ENCODE results near the gene PEX16. TPM values are rescaled to one million over a fixed set of nuclear protein-coding genes. Genes with fewer than 3 reads are reported as not detected.

The PEX16 gene
- total and polyA plus RNA-seq, 2 of the 13 experiments (the other 11 are each of a cell fraction or from before 2014, with no cell fraction given): 12.5 to 21.8 TPM

DNA sequence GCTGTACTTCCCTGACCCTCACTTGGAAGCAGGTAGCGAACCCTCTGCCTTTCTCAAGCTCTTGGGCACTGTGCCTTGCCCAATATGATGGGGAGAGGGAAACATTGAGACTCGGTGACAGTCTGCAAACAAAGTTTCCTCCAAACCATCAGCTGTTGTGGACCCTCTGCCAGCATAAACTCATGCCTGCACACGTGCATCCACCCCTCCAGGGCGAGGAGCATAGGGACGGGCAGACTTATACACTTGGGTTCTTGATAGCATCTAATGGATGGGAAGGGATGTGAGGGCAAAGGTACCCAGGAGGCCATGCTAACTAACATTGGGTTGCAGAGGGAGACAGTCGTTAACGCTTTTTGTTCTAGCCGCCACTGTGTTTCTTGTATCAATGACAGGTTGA lies 40.5 kb downstream of the PEX16 start (continued):
- TF ChIP-seq, protein P1, sequence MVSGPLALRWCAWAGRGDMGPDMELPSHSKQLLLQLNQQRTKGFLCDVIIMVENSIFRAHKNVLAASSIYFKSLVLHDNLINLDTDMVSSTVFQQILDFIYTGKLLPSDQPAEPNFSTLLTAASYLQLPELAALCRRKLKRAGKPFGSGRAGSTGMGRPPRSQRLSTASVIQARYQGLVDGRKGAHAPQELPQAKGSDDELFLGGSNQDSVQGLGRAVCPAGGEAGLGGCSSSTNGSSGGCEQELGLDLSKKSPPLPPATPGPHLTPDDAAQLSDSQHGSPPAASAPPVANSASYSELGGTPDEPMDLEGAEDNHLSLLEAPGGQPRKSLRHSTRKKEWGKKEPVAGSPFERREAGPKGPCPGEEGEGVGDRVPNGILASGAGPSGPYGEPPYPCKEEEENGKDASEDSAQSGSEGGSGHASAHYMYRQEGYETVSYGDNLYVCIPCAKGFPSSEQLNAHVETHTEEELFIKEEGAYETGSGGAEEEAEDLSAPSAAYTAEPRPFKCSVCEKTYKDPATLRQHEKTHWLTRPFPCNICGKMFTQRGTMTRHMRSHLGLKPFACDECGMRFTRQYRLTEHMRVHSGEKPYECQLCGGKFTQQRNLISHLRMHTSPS (CRISPR knock-in tag; IDR thresholded peaks at IDR 0.05; ENCODE audit: low read depth): no peak
- TF ChIP-seq ZNF235 (CRISPR knock-in tag; IDR thresholded peaks at IDR 0.05; ENCODE audit: borderline replicate concordance): no peak
- no peak for TF ChIP-seq MIER3 (CRISPR knock-in tag; IDR thresholded peaks at IDR 0.05; ENCODE audit: borderline replicate concordance)
- no peak for TF ChIP-seq ZBTB8A (CRISPR knock-in tag; IDR thresholded peaks at IDR 0.05; ENCODE audit: borderline replicate concordance, low read depth)
- TF ChIP-seq MXI1 (IDR thresholded peaks at IDR 0.05; ENCODE audit: borderline replicate concordance, low read depth, low read length): no peak

GRCh38 chr11:45876401-45876800 lies 41.3 kb downstream of the PEX16 start:
- Histone ChIP-seq H3K27ac (ENCODE audit: extremely low read length, insufficient read depth, low read length) (no peak overlapping the region), H4K20me1 (ENCODE audit: insufficient read depth, low read length) (0 out of 2 replicates have a peak, but pooled peaks cover 3% of the 10 kb centered on the region), H3K4me3 (replicated peaks in 1 of 3; ENCODE audit: insufficient read depth in 1 of 3, low read depth in 2 of 3, low read length in 3 of 3) (no peak overlapping the region), H2AFZ (ENCODE audit: low read length) (no peak overlapping the region), H3K9ac (ENCODE audit: insufficient read depth, low read depth, low read length) (no peak overlapping the region), H3K4me1 (ENCODE audit: insufficient read depth, low read length) (no peaks in the 10 kb centered on the region), H3K79me2 (ENCODE audit: insufficient read depth, low read length) (no peaks in the 10 kb centered on the region), H3K27me3 (ENCODE audit: control insufficient read depth in 1 of 2, insufficient read depth in 2 of 2, low read length in 2 of 2) (no peaks in the 10 kb centered on the region), H3K9me3 (ENCODE audit: low read length) (no peaks in the 10 kb centered on the region), H3K4me2 (ENCODE audit: low read depth, low read length) (no peak overlapping the region), H3K36me3 (replicated peaks in 1 of 2; ENCODE audit: control insufficient read depth in 1 of 2, insufficient read depth in 2 of 2, low read length in 2 of 2) (peaks cover 25 to 45% of the 10 kb centered on the region in 2 experiments)
- POLR2A ChIA-PET: no interaction called here
- ATAC-seq (no peak), FAIRE-seq (no peak), DNase-seq (ENCODE audit: low spot score) (no peak)
- intact Hi-C loops (cut with micrococcal nuclease; ENCODE audit: unreplicated experiment): no loop called here
- in situ Hi-C loops (cut with HindIII; ENCODE audit: extremely low pct_ligation_motif_present, low pct_unique_long_range_greater_than_20kb): no loop called here
- no TSS peak for BruUV-seq (replicated peaks)
- CTCF ChIA-PET (ENCODE audit: low intra/inter-chr PET ratio, low total read pairs): no interaction called here
- 86% methylated on average over 6 of the region's 6 CpGs for WGBS (ENCODE audit: low lambda C conversion rate)
- no peak for TF ChIP-seq ZNF891 (CRISPR knock-in tag; IDR thresholded peaks at IDR 0.05)
